Activated CD8-positive, alpha-beta memory T cell treated with anti-CD3 and anti-CD28 coated beads, Interleukin-2, amount 50 U/mL, for 4 hours (primary cell): ENCODE data around the gene NSMCE1.

Source experiments
- DNase-seq: peaks from one replicate; pipeline ENCODE4 v3.0.0-alpha.2; 2020

Gene NSMCE1

DNA sequence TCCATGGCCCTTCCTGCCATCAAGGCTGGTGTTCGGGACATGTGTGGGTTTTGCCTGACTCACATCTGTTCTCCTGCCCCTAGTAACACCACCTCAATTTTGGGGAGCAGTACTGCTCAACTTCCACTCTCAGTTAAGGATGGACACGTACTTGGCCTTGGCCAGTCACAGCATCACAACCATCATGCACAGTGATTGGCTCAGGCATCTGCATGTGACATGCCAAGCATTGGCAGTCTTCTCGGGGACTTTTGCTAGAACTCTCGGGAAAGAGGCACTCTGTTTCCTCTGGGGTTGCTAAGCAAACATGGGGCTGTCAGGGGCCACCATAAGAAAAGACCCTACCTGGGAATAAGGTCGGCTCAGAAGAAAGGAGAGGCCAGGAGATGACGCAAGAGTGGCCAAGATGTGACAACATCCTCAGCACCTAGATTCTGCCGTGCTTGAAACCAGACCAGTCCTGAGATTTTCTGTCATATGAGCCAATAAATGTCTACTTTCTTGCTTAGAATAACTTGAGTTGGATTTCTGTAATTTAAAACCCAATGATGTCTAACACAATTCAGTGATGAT is 77.1 kb downstream of the NSMCE1 start:
- DNase-seq: no peak

GRCh38 chr16:27190316-27190871 is 78.2 kb downstream of the NSMCE1 start:
- no peak for DNase-seq

DNA sequence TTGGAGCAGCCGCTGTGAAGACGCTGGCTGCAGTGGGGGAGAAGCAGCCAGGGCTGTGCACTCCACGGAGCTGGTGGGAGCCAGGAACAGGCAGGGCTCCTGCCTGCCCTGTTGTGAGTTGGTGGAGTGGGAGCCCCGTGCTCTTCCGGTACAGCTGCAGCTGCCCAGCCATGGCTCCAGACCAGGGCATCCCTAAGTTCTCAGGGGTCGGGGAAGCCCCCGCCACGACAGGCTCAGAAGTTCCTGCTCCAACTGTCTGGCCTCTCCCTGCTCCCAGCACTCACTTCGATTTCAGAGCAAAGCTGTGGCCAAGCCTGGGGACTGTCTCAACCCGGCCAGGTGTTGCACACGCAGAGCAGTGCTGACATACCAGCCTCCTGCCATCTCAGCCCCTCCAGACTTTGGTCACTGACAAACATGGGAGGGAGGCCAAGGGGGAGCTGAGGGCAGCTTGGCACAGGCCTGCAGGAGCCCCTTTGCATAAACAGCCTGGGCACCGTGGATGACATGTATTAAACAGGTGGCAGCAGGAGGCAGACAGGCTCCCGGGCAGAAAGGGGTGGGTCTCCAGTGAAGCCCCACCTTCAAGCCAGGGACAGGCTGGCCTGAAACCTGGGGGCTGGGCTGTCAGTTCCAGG is 79.1 kb downstream of the NSMCE1 start:
- no peak for DNase-seq

GRCh38 chr16:27188633-27189032 is 79.9 kb downstream of the NSMCE1 start:
- DNase-seq: no peak

- DNase-seq: no peak
Measured at GRCh38 chr16:27185776-27186130, 82.8 kb downstream of the NSMCE1 start.

GRCh38 chr16:27182906-27183405 is 85.6 kb downstream of the NSMCE1 start:
- DNase-seq: no peak

GRCh38 chr16:27181019-27181790 is 87.4 kb downstream of the NSMCE1 start:
- DNase-seq: no peak

DNA sequence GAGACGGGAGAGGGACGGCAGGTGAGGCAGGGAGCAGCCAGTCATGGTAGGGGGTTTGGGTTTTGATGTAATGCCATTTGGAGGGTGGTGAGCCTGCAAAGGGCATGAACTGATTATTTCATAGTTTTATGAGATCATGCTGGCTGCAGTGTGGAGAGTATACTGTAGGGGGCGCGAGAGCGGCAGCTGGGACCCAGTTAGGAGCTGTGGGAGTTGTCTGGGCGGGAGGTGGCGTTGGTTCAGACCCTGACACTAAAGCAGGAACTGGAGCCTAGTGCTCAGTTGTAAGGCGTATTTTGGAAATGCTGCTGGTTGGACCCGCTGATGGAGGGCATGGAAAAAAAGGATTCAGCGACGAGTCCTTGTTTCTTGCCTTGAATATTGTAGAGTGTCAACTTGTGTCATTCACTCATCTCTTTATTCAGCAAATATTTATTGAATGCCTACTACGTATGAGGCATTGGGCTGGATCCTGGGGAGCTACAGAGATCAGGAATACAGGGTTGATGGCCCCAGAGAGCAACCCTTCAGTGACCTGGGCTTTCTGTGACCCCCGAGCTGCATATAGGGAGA is 89.0 kb downstream of the NSMCE1 start:
- DNase-seq: peak; percentile 90

- DNase-seq: peak; percentile 34
Measured at GRCh38 chr16:27177031-27177774, 91.4 kb downstream of the NSMCE1 start.

GRCh38 chr16:27175888-27176287 is 92.7 kb downstream of the NSMCE1 start:
- no peak for DNase-seq
